GM13977 (cell line): ENCODE results near the gene KYNU.

Source experiments
- DNase-seq: peaks from one replicate; pipeline ENCODE4 v3.0.0; 2012; ENCODE audit warnings: low spot score
- CTCF ChIP-seq: IDR thresholded peaks from 2 replicates; pipeline ENCODE4 v1.5.1; 2012; ENCODE audit warnings: mild to moderate bottlenecking, control low read depth; ENCODE audit not compliant: insufficient read depth; ENCODE audit errors: extremely low read depth, missing control alignments
- in situ Hi-C: fragments of 300-500 bp; cut with MboI; formaldehyde crosslinking; loops from one replicate; pipeline ENCODE4 v1.12.0; 2022; ENCODE audit warnings: low sequenced_read_pairs, low pct_unique_long_range_greater_than_20kb, mixed read lengths, inconsistent platforms; ENCODE audit not compliant: unreplicated experiment

KYNU gene

GRCh38 chr2:142877216-142877838 is at the start of gene KYNU:
TSS of gene KYNU (plus strand) at chr2:142877664. CDS start at chr2:142885368, 7,704 bp downstream.
- peak; percentile 17 for TF ChIP-seq CTCF
- DNase-seq, result peak; percentile 17
- in situ Hi-C loops, result no loop called here

- no peak for TF ChIP-seq CTCF
These were observed 43.4 kb upstream of the KYNU start for GRCh38 chr2:142834021-142834420.

GRCh38 chr2:142840436-142840835 is 37.0 kb upstream of the KYNU start:
- DNase-seq, result no peak
- in situ Hi-C loops, result no loop called here
- TF ChIP-seq CTCF, result no peak

More at GRCh38 chr2:142834021-142834420, 43.4 kb upstream of the KYNU start:
- in situ Hi-C loops, result no loop called here
- DNase-seq, result no peak

DNA sequence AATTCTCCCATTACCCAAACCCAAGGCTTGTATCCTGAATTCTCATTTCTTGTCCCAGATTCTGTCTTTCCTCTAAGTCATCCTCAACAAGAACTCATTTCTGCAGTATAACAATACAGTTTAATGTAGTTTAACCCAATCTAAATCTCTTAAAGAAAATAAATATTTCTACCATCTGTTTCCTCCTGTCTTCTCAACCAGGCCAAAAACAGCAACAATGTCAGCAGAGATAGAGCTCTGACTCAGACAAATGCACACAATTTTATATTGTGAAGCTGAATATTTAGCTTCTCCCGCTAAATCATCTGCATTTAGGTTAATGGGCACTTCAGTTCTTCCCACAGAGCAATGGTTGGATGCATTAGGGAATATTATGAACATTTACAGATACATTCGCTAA is 35.7 kb upstream of the KYNU start:
- TF ChIP-seq CTCF, result no peak
- no peak for DNase-seq
- in situ Hi-C loops, result no loop called here

GRCh38 chr2:142842369-142842768 is 35.1 kb upstream of the KYNU start:
- no peak for TF ChIP-seq CTCF
- in situ Hi-C loops, result no loop called here

DNA sequence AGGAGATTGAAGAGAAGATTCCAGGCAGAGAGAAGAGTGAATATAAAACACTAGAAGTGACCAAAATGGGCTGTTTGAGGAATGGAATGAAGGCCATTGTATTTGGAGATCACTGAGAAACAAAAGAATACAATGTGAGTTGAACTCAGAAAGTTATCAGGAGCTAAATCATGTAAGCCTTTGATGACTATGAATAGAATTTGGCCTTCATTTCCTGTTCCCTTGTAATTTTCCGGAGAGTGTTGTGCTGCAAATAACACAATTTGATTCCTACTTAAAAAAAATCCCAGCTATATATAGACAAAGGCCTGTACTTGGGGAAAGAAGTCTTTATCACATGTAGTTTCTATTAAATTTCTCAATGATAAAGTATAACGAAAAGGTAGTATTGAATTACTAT is 33.7 kb upstream of the KYNU start:
- DNase-seq, result no peak
- in situ Hi-C loops, result no loop called here
- no peak for TF ChIP-seq CTCF

More at GRCh38 chr2:142842369-142842768, 35.1 kb upstream of the KYNU start:
- no peak for DNase-seq
